GM18505 (cell line): ENCODE measurements around the gene GNAO1.

ENCODE experiments used
- ATAC-seq: cut with Tn5 transposase; IDR thresholded peaks from one replicate; pipeline ENCODE4 v1.9.1; 2021; ENCODE audit not compliant: unreplicated experiment
- POLR2A ChIP-seq: IDR thresholded peaks from 4 replicates; pipeline ENCODE4 v1.6.1; 2011; ENCODE audit warnings: borderline replicate concordance; ENCODE audit not compliant: insufficient read depth, insufficient read length; ENCODE audit errors: extremely low read depth

The GNAO1 gene

GRCh38 chr16:56191156-56191815 is at the start of gene GNAO1:
TSS of gene GNAO1 (plus strand) at chr16:56191489. CDS start at chr16:56192236, 747 bp downstream.
- ATAC-seq, result peak; percentile 61
- no peak for TF ChIP-seq POLR2A

- no peak for TF ChIP-seq POLR2A
- ATAC-seq, result no peak
Observed at GRCh38 chr16:56143666-56144065, 47.6 kb upstream of the GNAO1 start.

GRCh38 chr16:56145369-56145768 is 45.9 kb upstream of the GNAO1 start:
- TF ChIP-seq POLR2A, result no peak
- no peak for ATAC-seq

GRCh38 chr16:56151621-56152020 is 39.7 kb upstream of the GNAO1 start:
- no peak for ATAC-seq
- no peak for TF ChIP-seq POLR2A

GRCh38 chr16:56161658-56162057 is 29.6 kb upstream of the GNAO1 start:
- ATAC-seq, result no peak
- TF ChIP-seq POLR2A, result no peak

- TF ChIP-seq POLR2A, result no peak
- ATAC-seq, result no peak
Observed at GRCh38 chr16:56163089-56163488, 28.2 kb upstream of the GNAO1 start.

- no peak for TF ChIP-seq POLR2A
- peak; percentile 83 for ATAC-seq
Observed at GRCh38 chr16:56163938-56164337, 27.4 kb upstream of the GNAO1 start.

- TF ChIP-seq POLR2A, result no peak
- no peak for ATAC-seq
Observed at GRCh38 chr16:56164636-56165035, 26.7 kb upstream of the GNAO1 start.

GRCh38 chr16:56174411-56174810 is 16.9 kb upstream of the GNAO1 start:
- no peak for ATAC-seq
- TF ChIP-seq POLR2A, result no peak

- no peak for TF ChIP-seq POLR2A
- no peak for ATAC-seq
Observed at GRCh38 chr16:56181401-56181800, 9.9 kb upstream of the GNAO1 start.

- TF ChIP-seq POLR2A, result no peak
- no peak for ATAC-seq
Observed at GRCh38 chr16:56183266-56183665, 8.0 kb upstream of the GNAO1 start.

- ATAC-seq, result no peak
Observed at GRCh38 chr16:56190048-56190676, 1.1 kb upstream of the GNAO1 start.

GRCh38 chr16:56190677-56191155 is 573 bp upstream of the GNAO1 start:
- peak; percentile 15 for ATAC-seq
- no peak for TF ChIP-seq POLR2A

More at GRCh38 chr16:56190048-56190676, 1.1 kb upstream of the GNAO1 start:
- TF ChIP-seq POLR2A, result no peak
